ENCODE measurements around the gene ZMYND8. TPM values are rescaled to one million over a fixed set of nuclear protein-coding genes. Genes with fewer than 3 reads are reported as not detected.
A peak's percentile ranks its signal among the peaks of the same experiment; 100 is the strongest.

ZMYND8 gene
- total RNA-seq, 4 donors from 2014 or later = 44.6 to 78.6 (median 65.8) TPM

- intact Hi-C loops (cut with DNase I) = no loop called here
- H3K27ac ChIP-seq (replicated peaks in 1 of 4) = peak overlapping the region; percentile 97 to 100 (median 98)
- DNase-seq (ENCODE audit: extremely low spot score) = no peak
- no peaks in the 10 kb centered on the region for H3K36me3 ChIP-seq
- no peaks in the 10 kb centered on the region for H3K9me3 ChIP-seq
- peak overlapping the region; percentile 32 to 47 (median 38) for H3K4me3 ChIP-seq
- peaks cover 98 to 100% (median 100%) of the 10 kb centered on the region in 4 donors for H3K4me1 ChIP-seq
- TF ChIP-seq POLR2A (IDR thresholded peaks at IDR 0.05; ENCODE audit: low read depth) (no peak), POLR2AphosphoS5 (IDR thresholded peaks at IDR 0.05) (no peak), EP300 (IDR thresholded peaks at IDR 0.05) (no peak), CTCF (IDR thresholded peaks at IDR 0.05) (no peak)
- WGBS = 42% methylated on average over 7 of the region's 7 CpGs
- H3K27me3 ChIP-seq = no peaks in the 10 kb centered on the region
These were observed 2.6 kb downstream of the ZMYND8 start for GRCh38 chr20:47353692-47354463.

GRCh38 chr20:47353239-47353691, 3.2 kb downstream of the ZMYND8 start:
- H3K36me3 ChIP-seq = no peaks in the 10 kb centered on the region
- peaks cover 98 to 100% (median 100%) of the 10 kb centered on the region in 4 donors for H3K4me1 ChIP-seq
- intact Hi-C loops (cut with DNase I) = no loop called here
- WGBS = 54% methylated on average over 3 of the region's 3 CpGs
- no peak for DNase-seq (ENCODE audit: extremely low spot score)
- no peak for TF ChIP-seq EP300 (IDR thresholded peaks at IDR 0.05)
- no peak for TF ChIP-seq POLR2A (IDR thresholded peaks at IDR 0.05; ENCODE audit: low read depth)
- no peak for TF ChIP-seq CTCF (IDR thresholded peaks at IDR 0.05)
- TF ChIP-seq POLR2AphosphoS5 (IDR thresholded peaks at IDR 0.05) = no peak
- no peaks in the 10 kb centered on the region for H3K9me3 ChIP-seq
- peak overlapping the region; percentile 32 to 47 (median 38) for H3K4me3 ChIP-seq
- H3K27me3 ChIP-seq = no peaks in the 10 kb centered on the region
- peak overlapping the region; percentile 97 to 100 (median 98) for H3K27ac ChIP-seq (replicated peaks in 1 of 4)

- TF ChIP-seq CTCF (IDR thresholded peaks at IDR 0.05) (no peak), POLR2AphosphoS5 (IDR thresholded peaks at IDR 0.05) (peak in 1 of 2 donors; percentile 45)
- no peaks in the 10 kb centered on the region for H3K27me3 ChIP-seq
- peak overlapping the region; percentile 97 to 100 (median 98) for H3K27ac ChIP-seq (replicated peaks in 1 of 4)
- no peaks in the 10 kb centered on the region for H3K36me3 ChIP-seq
- H3K4me1 ChIP-seq = peaks cover 98 to 100% (median 100%) of the 10 kb centered on the region in 4 donors
- DNase-seq (ENCODE audit: extremely low spot score) = no peak
- intact Hi-C loops (cut with DNase I) = no loop called here
- H3K4me3 ChIP-seq = peak overlapping the region; percentile 32 to 47 (median 38)
- H3K9me3 ChIP-seq = no peaks in the 10 kb centered on the region
- WGBS = 32% methylated on average over 13 of the region's 13 CpGs
These were observed 3.9 kb downstream of the ZMYND8 start for GRCh38 chr20:47352332-47353238.

- no peak for DNase-seq (ENCODE audit: extremely low spot score)
- intact Hi-C loops (cut with DNase I) = no loop called here
- 26% methylated on average over 10 of the region's 10 CpGs for WGBS
- TF ChIP-seq POLR2AphosphoS5 (IDR thresholded peaks at IDR 0.05) = no peak
- TF ChIP-seq CTCF (IDR thresholded peaks at IDR 0.05) = no peak
- TF ChIP-seq EP300 (IDR thresholded peaks at IDR 0.05) = no peak
- no peak for TF ChIP-seq POLR2A (IDR thresholded peaks at IDR 0.05; ENCODE audit: low read depth)
- H3K4me1 ChIP-seq = peaks cover 97 to 100% (median 100%) of the 10 kb centered on the region in 4 donors
- no peaks in the 10 kb centered on the region for H3K9me3 ChIP-seq
- H3K27ac ChIP-seq (replicated peaks in 1 of 4) = peak overlapping the region; percentile 97 to 100 (median 98)
- peak overlapping the region; percentile 32 to 47 (median 38) for H3K4me3 ChIP-seq
- no peaks in the 10 kb centered on the region for H3K27me3 ChIP-seq
- H3K36me3 ChIP-seq = peaks cover 0 to 6% (median 1%) of the 10 kb centered on the region in 4 donors
These were observed 4.7 kb downstream of the ZMYND8 start for GRCh38 chr20:47351643-47352331.
